H9 (cell line): ENCODE results near the gene SLC17A5. TPM values are rescaled to one million over a fixed set of nuclear protein-coding genes. Genes with fewer than 3 reads are reported as not detected.

Experiments
- DNase-seq: peaks from one replicate; pipeline ENCODE4 v3.0.0-alpha.2; 2017
- H2AFZ ChIP-seq: one replicate; pipeline ENCODE4 v1.6.1; 2013; ENCODE audit warnings: mild to moderate bottlenecking, low read length, control low read depth, moderate library complexity
- H2AK5ac ChIP-seq: 2 replicates; pipeline ENCODE4 v1.6.1; 2013; ENCODE audit warnings: low read length, control low read depth, mixed read lengths; ENCODE audit not compliant: insufficient read length
- H2BK120ac ChIP-seq: one replicate; pipeline ENCODE4 v1.6.1; 2013; ENCODE audit warnings: low read depth, mild to moderate bottlenecking, low read length, control low read depth, inconsistent platforms; ENCODE audit not compliant: poor library complexity, severe bottlenecking
- H2BK12ac ChIP-seq: 2 replicates; pipeline ENCODE4 v1.6.1; 2013; ENCODE audit warnings: low read length, control low read depth, mixed read lengths, low read depth; ENCODE audit not compliant: insufficient read length
- H2BK15ac ChIP-seq: 2 replicates; pipeline ENCODE4 v1.6.1; 2013; ENCODE audit warnings: low read depth, low read length, control low read depth
- H2BK20ac ChIP-seq: one replicate; pipeline ENCODE4 v1.6.1; 2013; ENCODE audit warnings: low read depth, mild to moderate bottlenecking, low read length, control low read depth, inconsistent platforms; ENCODE audit not compliant: poor library complexity, severe bottlenecking
- H2BK5ac ChIP-seq: 2 replicates; pipeline ENCODE4 v1.6.1; 2013; ENCODE audit warnings: low read length, control low read depth, mixed read lengths; ENCODE audit not compliant: insufficient read length
- H3K14ac ChIP-seq: 2 replicates; pipeline ENCODE4 v1.6.1; 2013; ENCODE audit warnings: low read length, control low read depth; ENCODE audit not compliant: insufficient read depth
- H3K18ac ChIP-seq: 2 replicates; pipeline ENCODE4 v1.6.1; 2013; ENCODE audit warnings: low read depth, mild to moderate bottlenecking, mixed read lengths, low read length, control low read depth; ENCODE audit not compliant: insufficient read length
- H3K23ac ChIP-seq: 2 replicates; pipeline ENCODE4 v1.6.1; 2013; ENCODE audit warnings: low read length, control low read depth, mixed read lengths, low read depth; ENCODE audit not compliant: insufficient read length
- H3K23me2 ChIP-seq: 2 replicates; pipeline ENCODE4 v1.6.1; 2013; ENCODE audit warnings: low read depth, mild to moderate bottlenecking, mixed read lengths, low read length, control low read depth; ENCODE audit not compliant: insufficient read length, poor library complexity, severe bottlenecking
- H3K27ac ChIP-seq: 2 replicates; pipeline ENCODE4 v1.5.1; 2013; ENCODE audit warnings: low read length, control low read depth, mixed read lengths, low read depth; ENCODE audit not compliant: insufficient read length
- H3K27me3 ChIP-seq: 2 replicates; pipeline ENCODE4 v1.6.1; 2013; ENCODE audit warnings: low read length, control low read depth, inconsistent platforms; ENCODE audit not compliant: insufficient read depth
- H3K4ac ChIP-seq: 2 replicates; pipeline ENCODE4 v1.6.1; 2013; ENCODE audit warnings: low read depth, mild to moderate bottlenecking, control low read depth, inconsistent platforms, low read length, moderate library complexity
- H3K4me1 ChIP-seq: 2 replicates; pipeline ENCODE4 v1.6.1; 2013; ENCODE audit warnings: low read length, control low read depth, inconsistent platforms; ENCODE audit not compliant: insufficient read depth
- H3K4me2 ChIP-seq: 2 replicates; pipeline ENCODE4 v1.6.1; 2013; ENCODE audit warnings: low read length, control low read depth, mixed read lengths; ENCODE audit not compliant: insufficient read length, insufficient read depth
- H3K56ac ChIP-seq: 2 replicates; pipeline ENCODE4 v1.6.1; 2013; ENCODE audit warnings: low read depth, mild to moderate bottlenecking, mixed read lengths, low read length, control low read depth; ENCODE audit not compliant: insufficient read length
- H3K79me1 ChIP-seq: 2 replicates; pipeline ENCODE4 v1.6.1; 2013; ENCODE audit warnings: low read depth, mild to moderate bottlenecking, moderate library complexity, low read length, control low read depth, inconsistent platforms; ENCODE audit not compliant: insufficient read depth, poor library complexity, severe bottlenecking
- H3K79me2 ChIP-seq: 2 replicates; pipeline ENCODE4 v1.6.1; 2013; ENCODE audit warnings: low read length, control low read depth, inconsistent platforms; ENCODE audit not compliant: insufficient read depth
- H3K9ac ChIP-seq: 2 replicates; pipeline ENCODE4 v1.6.1; 2013; ENCODE audit warnings: low read length, control low read depth, mixed read lengths; ENCODE audit not compliant: insufficient read length; ENCODE audit errors: extremely low read depth
- H3K9me3 ChIP-seq: one replicate; pipeline ENCODE4 v1.6.1; 2013; ENCODE audit warnings: low read depth, low read length, inconsistent platforms; ENCODE audit not compliant: control insufficient read depth
- H3T11ph ChIP-seq: one replicate; pipeline ENCODE4 v1.6.1; 2013; ENCODE audit warnings: mild to moderate bottlenecking, low read length, control low read depth, inconsistent platforms
- H4K20me1 ChIP-seq: one replicate; pipeline ENCODE4 v1.6.1; 2013; ENCODE audit not compliant: control insufficient read depth, insufficient read length, insufficient read depth
- H4K5ac ChIP-seq: 2 replicates; pipeline ENCODE4 v1.6.1; 2013; ENCODE audit warnings: low read depth, mild to moderate bottlenecking, mixed read lengths, low read length, control low read depth; ENCODE audit not compliant: insufficient read length
- H4K8ac ChIP-seq: replicated peaks from 2 replicates; pipeline ENCODE4 v1.6.1; 2013; ENCODE audit warnings: low read length, control low read depth, mixed read lengths, low read depth; ENCODE audit not compliant: insufficient read length
- H4K91ac ChIP-seq: 2 replicates; pipeline ENCODE4 v1.6.1; 2013; ENCODE audit warnings: low read depth, mild to moderate bottlenecking, moderate library complexity, mixed read lengths, low read length, control low read depth; ENCODE audit not compliant: insufficient read length
- H3K27ac Mint-ChIP-seq, 3 experiments: 2 replicates in 2 of 3; 3 replicates in 1 of 3; pipeline ENCODE4 v1.8.0; 2020 to 2021; ENCODE audit warnings: mixed read lengths in 3 of 3, mild to moderate bottlenecking in 1 of 3, moderate library complexity in 1 of 3
- H3K27me3 Mint-ChIP-seq: 2 replicates; pipeline ENCODE4 v1.8.0; 2021; ENCODE audit warnings: low read depth, mild to moderate bottlenecking, moderate library complexity, mixed read lengths
- H3K36me3 Mint-ChIP-seq, 3 experiments: 2 replicates in 2 of 3; 3 replicates in 1 of 3; pipeline ENCODE4 v1.8.0; 2020 to 2021; ENCODE audit warnings: low read depth in 3 of 3, mixed read lengths in 3 of 3; ENCODE audit not compliant: insufficient read depth in 1 of 3
- H3K4me1 Mint-ChIP-seq, 2 experiments: 2 replicates each; pipeline ENCODE4 v1.8.0; 2020; ENCODE audit warnings: mixed read lengths in 2 of 2
- H3K4me3 Mint-ChIP-seq, 2 experiments: 2 replicates in 1 of 2; 3 replicates in 1 of 2; pipeline ENCODE4 v1.8.0; 2020 to 2021; ENCODE audit warnings: mild to moderate bottlenecking in 2 of 2, mixed read lengths in 2 of 2, moderate library complexity in 1 of 2
- H3K9me3 Mint-ChIP-seq, 2 experiments: 2 replicates in 1 of 2; 3 replicates in 1 of 2; pipeline ENCODE4 v1.8.0; 2020; ENCODE audit warnings: mild to moderate bottlenecking in 2 of 2, mixed read lengths in 2 of 2, moderate library complexity in 1 of 2
- WGBS: extraction: QIAGEN DNeasy Blood & Tissue Kit; methylation state at CpG from one replicate; pipeline ENCODE4 v1.1.7; 2013; ENCODE audit warnings: missing lambda C conversion rate, low lambda C conversion rate, mixed read lengths; ENCODE audit not compliant: insufficient read length; ENCODE audit errors: extremely low coverage; 5-methylcytosine and 5-hydroxymethylcytosine counted together
- total RNA-seq: library from RNA; stranded (reverse); gene quantifications from 2 replicates; pipeline ENCODE4 v1.2.1, GENCODE V29; 2021
- TF ChIP-seq, protein P1 (sequence below): fragments of 200-600 bp; sonication (generic); conservative IDR thresholded peaks from 3 replicates; pipeline ENCODE4 v1.8.0; 2021; ENCODE audit warnings: antibody characterized with exemption, mild to moderate bottlenecking

The SLC17A5 gene
- total RNA-seq, 1 experiment from 2014 or later: 8.9 TPM

DNA sequence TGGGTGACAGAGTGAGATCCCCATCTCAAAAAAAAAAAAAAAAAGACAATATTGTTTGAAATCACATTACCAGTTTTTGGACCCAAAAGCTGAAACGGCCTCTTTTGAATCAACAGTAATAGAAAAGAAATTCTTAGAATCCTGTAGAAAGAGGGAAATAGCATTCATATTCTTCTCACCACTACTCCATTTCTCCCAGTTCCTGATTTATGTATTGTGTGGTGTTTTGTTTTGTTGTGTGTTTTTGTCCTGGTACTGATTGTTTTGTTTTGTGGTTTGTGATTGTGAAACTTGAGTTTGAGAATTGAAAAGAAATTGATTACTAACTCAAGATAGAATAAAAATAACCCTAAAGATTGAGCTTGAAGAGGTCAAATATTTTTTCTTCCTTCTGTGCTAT lies 106.8 kb downstream of the SLC17A5 start:
- Histone ChIP-seq H4K5ac (no peak overlapping the region), H2AK5ac (no peak overlapping the region), H3K9ac (no peak overlapping the region), H3K56ac (no peak overlapping the region), H3K9me3 (no peaks in the 10 kb centered on the region), H3K79me1 (no peaks in the 10 kb centered on the region), H4K8ac (no peak overlapping the region), H3K4me2 (no peak overlapping the region), H2BK5ac (no peak overlapping the region), H3K23ac (no peak overlapping the region), H3T11ph (no peak overlapping the region), H2AFZ (no peak overlapping the region), H3K79me2 (no peaks in the 10 kb centered on the region), H2BK120ac (no peak overlapping the region), H3K14ac (no peak overlapping the region), H2BK15ac (no peak overlapping the region), H3K27me3 (no peaks in the 10 kb centered on the region), H3K18ac (no peak overlapping the region), H4K91ac (no peak overlapping the region), H3K27ac (no peak overlapping the region), H2BK12ac (no peak overlapping the region), H2BK20ac (no peak overlapping the region), H3K4me1 (no peaks in the 10 kb centered on the region), H3K4ac (no peak overlapping the region), H3K23me2 (no peaks in the 10 kb centered on the region), H4K20me1 (no peaks in the 10 kb centered on the region)
- TF ChIP-seq, protein P1, sequence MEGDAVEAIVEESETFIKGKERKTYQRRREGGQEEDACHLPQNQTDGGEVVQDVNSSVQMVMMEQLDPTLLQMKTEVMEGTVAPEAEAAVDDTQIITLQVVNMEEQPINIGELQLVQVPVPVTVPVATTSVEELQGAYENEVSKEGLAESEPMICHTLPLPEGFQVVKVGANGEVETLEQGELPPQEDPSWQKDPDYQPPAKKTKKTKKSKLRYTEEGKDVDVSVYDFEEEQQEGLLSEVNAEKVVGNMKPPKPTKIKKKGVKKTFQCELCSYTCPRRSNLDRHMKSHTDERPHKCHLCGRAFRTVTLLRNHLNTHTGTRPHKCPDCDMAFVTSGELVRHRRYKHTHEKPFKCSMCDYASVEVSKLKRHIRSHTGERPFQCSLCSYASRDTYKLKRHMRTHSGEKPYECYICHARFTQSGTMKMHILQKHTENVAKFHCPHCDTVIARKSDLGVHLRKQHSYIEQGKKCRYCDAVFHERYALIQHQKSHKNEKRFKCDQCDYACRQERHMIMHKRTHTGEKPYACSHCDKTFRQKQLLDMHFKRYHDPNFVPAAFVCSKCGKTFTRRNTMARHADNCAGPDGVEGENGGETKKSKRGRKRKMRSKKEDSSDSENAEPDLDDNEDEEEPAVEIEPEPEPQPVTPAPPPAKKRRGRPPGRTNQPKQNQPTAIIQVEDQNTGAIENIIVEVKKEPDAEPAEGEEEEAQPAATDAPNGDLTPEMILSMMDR: no peak
- Mint-ChIP-seq H3K27ac (0 out of 7 replicates have a peak overlapping the region, but pooled peaks of 1 of the 3 experiments have one; percentile 34), H3K4me1 (0 out of 4 replicates have a peak, but pooled peaks cover 0 to 3% of the 10 kb centered on the region in 2 experiments), H3K36me3 (no peaks in the 10 kb centered on the region), H3K9me3 (no peaks in the 10 kb centered on the region; a peak in 2 of 5 replicates), H3K27me3 (no peaks in the 10 kb centered on the region), H3K4me3 (no peak overlapping the region)
- WGBS: no CpG with 5 or more reads among the region's 1 CpG
- DNase-seq: no peak

Other genes starting within 250 kb of the SLC17A5 start
- gene CGAS, start 201.7 kb downstream of the SLC17A5 start, total RNA-seq: 1.7 and 1.8 TPM in 2 replicates
- 23.9 and 27.8 TPM in 2 replicates for gene MTO1, start 192.3 kb downstream of the SLC17A5 start, total RNA-seq
- gene EEF1A1, start 133.0 kb downstream of the SLC17A5 start, total RNA-seq: 13,057 and 13,182 TPM in 2 replicates
- gene CD109, start 42.2 kb upstream of the SLC17A5 start, total RNA-seq: 3.2 and 3.3 TPM in 2 replicates